Astrocyte of the cerebellum (primary cell): Measurements from ENCODE around the gene TPD52L1.
"Not testable (repeated sequence)": the region's sequence is repeated elsewhere in the genome, so short reads cannot be mapped to it uniquely, and the experiment has no call there.

Experiments
- DNase-seq: peaks from one replicate; pipeline ENCODE4 v3.0.0-alpha.2; 2011; ENCODE audit warnings: low read depth
- H3K4me3 ChIP-seq: 2 replicates; pipeline ENCODE4 v1.5.1; 2011; ENCODE audit warnings: mild to moderate bottlenecking, low read depth, low read length, moderate library complexity
- in situ Hi-C: cut with HindIII; loops from 2 replicates; pipeline ENCODE4 v1.10.0; 2017; ENCODE audit warnings: low sequenced_read_pairs
- TF ChIP-seq, protein P1 (sequence below): IDR thresholded peaks from 2 replicates; pipeline ENCODE4 v1.5.1; 2012; ENCODE audit warnings: low read length, low read depth, moderate library complexity, mild to moderate bottlenecking; ENCODE audit errors: missing control alignments

Gene TPD52L1

GRCh38 chr6:125123051-125123450, 30.5 kb upstream of the TPD52L1 start:
- DNase-seq, result no peak
- TF ChIP-seq, protein P1, sequence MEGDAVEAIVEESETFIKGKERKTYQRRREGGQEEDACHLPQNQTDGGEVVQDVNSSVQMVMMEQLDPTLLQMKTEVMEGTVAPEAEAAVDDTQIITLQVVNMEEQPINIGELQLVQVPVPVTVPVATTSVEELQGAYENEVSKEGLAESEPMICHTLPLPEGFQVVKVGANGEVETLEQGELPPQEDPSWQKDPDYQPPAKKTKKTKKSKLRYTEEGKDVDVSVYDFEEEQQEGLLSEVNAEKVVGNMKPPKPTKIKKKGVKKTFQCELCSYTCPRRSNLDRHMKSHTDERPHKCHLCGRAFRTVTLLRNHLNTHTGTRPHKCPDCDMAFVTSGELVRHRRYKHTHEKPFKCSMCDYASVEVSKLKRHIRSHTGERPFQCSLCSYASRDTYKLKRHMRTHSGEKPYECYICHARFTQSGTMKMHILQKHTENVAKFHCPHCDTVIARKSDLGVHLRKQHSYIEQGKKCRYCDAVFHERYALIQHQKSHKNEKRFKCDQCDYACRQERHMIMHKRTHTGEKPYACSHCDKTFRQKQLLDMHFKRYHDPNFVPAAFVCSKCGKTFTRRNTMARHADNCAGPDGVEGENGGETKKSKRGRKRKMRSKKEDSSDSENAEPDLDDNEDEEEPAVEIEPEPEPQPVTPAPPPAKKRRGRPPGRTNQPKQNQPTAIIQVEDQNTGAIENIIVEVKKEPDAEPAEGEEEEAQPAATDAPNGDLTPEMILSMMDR, result no peak
- no peak overlapping the region for H3K4me3 ChIP-seq
- in situ Hi-C loops, result no loop called here

- in situ Hi-C loops, result no loop called here
- DNase-seq, result no peak
- TF ChIP-seq, protein P1, result no peak
- no peak overlapping the region for H3K4me3 ChIP-seq
Measured at GRCh38 chr6:125123468-125124048, 30.0 kb upstream of the TPD52L1 start.

GRCh38 chr6:125124049-125124669, 29.4 kb upstream of the TPD52L1 start:
- H3K4me3 ChIP-seq, result no peak overlapping the region
- DNase-seq, result no peak
- TF ChIP-seq, protein P1, result no peak
- in situ Hi-C loops, result no loop called here

DNA sequence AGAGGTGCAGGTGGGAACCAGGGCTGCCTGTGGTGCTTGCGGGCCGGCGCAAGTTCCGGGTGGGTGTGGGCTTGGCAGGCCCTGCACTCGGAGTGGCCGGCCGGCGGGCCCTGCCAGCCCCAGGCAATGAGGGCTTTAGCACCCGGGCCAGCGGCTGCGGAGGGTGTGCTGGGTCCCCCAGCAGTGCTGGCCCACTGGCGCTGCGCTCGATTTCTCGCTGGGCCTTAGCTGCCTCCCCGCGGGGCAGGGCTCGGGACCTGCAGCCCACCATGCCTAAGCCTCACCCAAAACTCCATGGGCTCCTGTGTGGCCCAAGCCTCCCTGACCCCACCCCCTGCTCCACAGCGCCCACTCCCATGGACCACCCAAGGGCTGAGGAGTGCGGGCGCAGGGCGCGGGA, 27.7 kb upstream of the TPD52L1 start:
- in situ Hi-C loops, result loop anchor here (25.0 kb wide), 1 partner anchor 636 kb away; no protein-coding TSS in a partner anchor
- not testable (repeated sequence) for DNase-seq, H3K4me3 ChIP-seq

- in situ Hi-C loops, result loop anchor here (25.0 kb wide), 1 partner anchor 633 kb away; no protein-coding TSS in a partner anchor
- TF ChIP-seq, protein P1, result no peak
- DNase-seq, result no peak
- no peak overlapping the region for H3K4me3 ChIP-seq
Measured at GRCh38 chr6:125129354-125129753, 24.2 kb upstream of the TPD52L1 start.

- TF ChIP-seq, protein P1, result no peak
- no peak overlapping the region for H3K4me3 ChIP-seq
- no peak for DNase-seq
- in situ Hi-C loops, result loop anchor here (25.0 kb wide), 1 partner anchor 630 kb away; no protein-coding TSS in a partner anchor
Measured at GRCh38 chr6:125132058-125132457, 21.5 kb upstream of the TPD52L1 start.

DNA sequence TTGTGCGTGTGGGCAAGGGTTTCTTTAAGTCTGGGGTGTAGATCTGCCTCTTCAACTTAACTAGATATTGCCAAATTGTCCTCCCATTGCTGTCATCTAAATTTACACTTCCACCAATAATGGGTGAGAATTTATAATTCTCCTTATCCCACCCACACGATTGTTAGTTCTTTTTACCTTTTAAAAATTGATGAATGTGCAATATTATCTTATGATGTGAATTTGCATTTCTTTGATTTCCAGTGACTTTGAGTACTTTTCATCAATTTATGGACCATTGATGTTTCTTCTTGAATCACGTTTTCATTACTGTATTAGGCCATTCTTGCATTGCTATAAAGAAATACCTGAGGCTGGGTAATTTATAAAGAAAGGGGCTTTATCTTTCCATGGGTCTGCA, 17.2 kb upstream of the TPD52L1 start:
- TF ChIP-seq, protein P1, result no peak
- no peak overlapping the region for H3K4me3 ChIP-seq
- in situ Hi-C loops, result loop anchor here (25.0 kb wide), 1 partner anchor 626 kb away; no protein-coding TSS in a partner anchor
- DNase-seq, result no peak
